HUES6 (cell line): ENCODE data around the gene TATDN2.
"Not testable (repeated sequence)": the region's sequence is repeated elsewhere in the genome, so short reads cannot be mapped to it uniquely, and the experiment has no call there.

ENCODE experiments used
- H3K27ac ChIP-seq: 2 replicates; pipeline ENCODE4 v1.7.0; 2013; ENCODE audit warnings: low read depth, mild to moderate bottlenecking, low read length, inconsistent platforms
- H3K27me3 ChIP-seq: 2 replicates; pipeline ENCODE4 v1.6.1; 2013; ENCODE audit warnings: low read length; ENCODE audit not compliant: control insufficient read depth, insufficient read depth
- H3K36me3 ChIP-seq: 2 replicates; pipeline ENCODE4 v1.6.1; 2013; ENCODE audit warnings: low read length; ENCODE audit not compliant: control insufficient read depth, insufficient read depth
- H3K4me1 ChIP-seq: 2 replicates; pipeline ENCODE4 v1.6.1; 2013; ENCODE audit warnings: low read length; ENCODE audit not compliant: control insufficient read depth, insufficient read depth
- H3K4me3 ChIP-seq: 2 replicates; pipeline ENCODE4 v1.5.1; 2013; ENCODE audit warnings: low read depth, low read length
- H3K9ac ChIP-seq: one replicate; pipeline ENCODE4 v1.6.1; 2013; ENCODE audit warnings: mild to moderate bottlenecking, low read length
- H3K9me3 ChIP-seq: 2 replicates; pipeline ENCODE4 v1.6.1; 2013; ENCODE audit warnings: low read depth, low read length; ENCODE audit not compliant: control insufficient read depth, insufficient read depth

TATDN2 gene

GRCh38 chr3:10292505-10293419 lies 44.5 kb downstream of the TATDN2 start, which contains the start of gene GHRL:
TSS of gene GHRL (minus strand) at chr3:10292947. CDS start at chr3:10290180, 2,767 bp downstream.
- Histone ChIP-seq H3K4me3 (no peak within 1 kb of the TSS), H3K9me3 (no peaks in the 10 kb centered on the region), H3K4me1 (peaks cover 11% of the 10 kb centered on the region; the same call in 1 of the 2 replicates), H3K27ac (no peak within 1 kb of the TSS), H3K36me3 (peaks cover 36% of the 10 kb centered on the region), H3K27me3 (no peaks in the 10 kb centered on the region), H3K9ac (no peak within 1 kb of the TSS)

- Histone ChIP-seq H3K9me3 (no peaks in the 10 kb centered on the region), H3K9ac (no peak overlapping the region), H3K27me3 (no peaks in the 10 kb centered on the region), H3K4me3 (no peak overlapping the region), H3K4me1 (peaks cover 11% of the 10 kb centered on the region; the same call in 1 of the 2 replicates), H3K27ac (no peak overlapping the region), H3K36me3 (peaks cover 22% of the 10 kb centered on the region)
Observed at GRCh38 chr3:10294030-10294586, 45.8 kb downstream of the TATDN2 start.

- not testable (repeated sequence) for H3K27me3 ChIP-seq, H3K9ac ChIP-seq, H3K4me3 ChIP-seq, H3K4me1 ChIP-seq, H3K27ac ChIP-seq, H3K9me3 ChIP-seq
- H3K36me3 ChIP-seq, result peaks cover 43% of the 10 kb centered on the region
Observed at GRCh38 chr3:10298064-10298463, 49.8 kb downstream of the TATDN2 start.

- no peaks in the 10 kb centered on the region for H3K4me1 ChIP-seq
- no peaks in the 10 kb centered on the region for H3K27me3 ChIP-seq
- H3K9me3 ChIP-seq, result no peaks in the 10 kb centered on the region
- peaks cover 54% of the 10 kb centered on the region for H3K36me3 ChIP-seq
- no peak overlapping the region for H3K4me3 ChIP-seq
- no peak overlapping the region for H3K27ac ChIP-seq
- no peak overlapping the region for H3K9ac ChIP-seq
Observed at GRCh38 chr3:10299175-10299574, 50.9 kb downstream of the TATDN2 start.

GRCh38 chr3:10299679-10300078 lies 51.4 kb downstream of the TATDN2 start:
- Histone ChIP-seq H3K9ac (no peak overlapping the region), H3K27ac (no peak overlapping the region), H3K36me3 (peaks cover 59% of the 10 kb centered on the region)

GRCh38 chr3:10300087-10300486 lies 51.8 kb downstream of the TATDN2 start:
- H3K27ac ChIP-seq, result no peak overlapping the region
- H3K27me3 ChIP-seq, result no peaks in the 10 kb centered on the region
- no peaks in the 10 kb centered on the region for H3K9me3 ChIP-seq
- H3K9ac ChIP-seq, result no peak overlapping the region
- H3K36me3 ChIP-seq, result peaks cover 63% of the 10 kb centered on the region
- H3K4me1 ChIP-seq, result no peaks in the 10 kb centered on the region
- no peak overlapping the region for H3K4me3 ChIP-seq

More at GRCh38 chr3:10299679-10300078, 51.4 kb downstream of the TATDN2 start:
- Histone ChIP-seq H3K4me1 (no peaks in the 10 kb centered on the region), H3K9me3 (no peaks in the 10 kb centered on the region), H3K4me3 (no peak overlapping the region), H3K27me3 (no peaks in the 10 kb centered on the region)

GRCh38 chr3:10303105-10303504 lies 54.8 kb downstream of the TATDN2 start:
- no peaks in the 10 kb centered on the region for H3K4me1 ChIP-seq
- no peak overlapping the region for H3K9ac ChIP-seq
- no peak overlapping the region for H3K4me3 ChIP-seq
- H3K27me3 ChIP-seq, result no peaks in the 10 kb centered on the region
- no peaks in the 10 kb centered on the region for H3K9me3 ChIP-seq
- H3K27ac ChIP-seq, result no peak overlapping the region
- peaks cover 87% of the 10 kb centered on the region for H3K36me3 ChIP-seq

GRCh38 chr3:10303785-10304184 lies 55.5 kb downstream of the TATDN2 start:
- H3K27ac ChIP-seq, result no peak overlapping the region
- no peaks in the 10 kb centered on the region for H3K4me1 ChIP-seq
- no peaks in the 10 kb centered on the region for H3K27me3 ChIP-seq
- H3K9me3 ChIP-seq, result no peaks in the 10 kb centered on the region
- no peak overlapping the region for H3K4me3 ChIP-seq
- peaks cover 93% of the 10 kb centered on the region for H3K36me3 ChIP-seq
- H3K9ac ChIP-seq, result no peak overlapping the region

- H3K4me3 ChIP-seq, result no peak overlapping the region
- H3K4me1 ChIP-seq, result no peaks in the 10 kb centered on the region
- H3K36me3 ChIP-seq, result peaks cover 96% of the 10 kb centered on the region
- no peak overlapping the region for H3K27ac ChIP-seq
- H3K9me3 ChIP-seq, result no peaks in the 10 kb centered on the region
- no peaks in the 10 kb centered on the region for H3K27me3 ChIP-seq
- no peak overlapping the region for H3K9ac ChIP-seq
Observed at GRCh38 chr3:10304905-10305304, 56.6 kb downstream of the TATDN2 start.

GRCh38 chr3:10305331-10305902 lies 57.2 kb downstream of the TATDN2 start:
- Histone ChIP-seq H3K27me3 (no peaks in the 10 kb centered on the region), H3K9me3 (no peaks in the 10 kb centered on the region), H3K9ac (no peak overlapping the region), H3K36me3 (peaks cover 95% of the 10 kb centered on the region), H3K27ac (no peak overlapping the region), H3K4me3 (no peak overlapping the region), H3K4me1 (no peaks in the 10 kb centered on the region)

GRCh38 chr3:10306156-10306555 lies 57.9 kb downstream of the TATDN2 start:
- H3K9ac ChIP-seq, result no peak overlapping the region
- no peaks in the 10 kb centered on the region for H3K9me3 ChIP-seq
- no peak overlapping the region for H3K27ac ChIP-seq
- H3K4me1 ChIP-seq, result no peaks in the 10 kb centered on the region
- no peak overlapping the region for H3K4me3 ChIP-seq
- H3K27me3 ChIP-seq, result no peaks in the 10 kb centered on the region
- H3K36me3 ChIP-seq, result peaks cover 95% of the 10 kb centered on the region
